ENCODE data around the gene LRRC37B.
"Not testable (repeated sequence)": the region's sequence is repeated elsewhere in the genome, so short reads cannot be mapped to it uniquely, and the experiment has no call there.

DNA sequence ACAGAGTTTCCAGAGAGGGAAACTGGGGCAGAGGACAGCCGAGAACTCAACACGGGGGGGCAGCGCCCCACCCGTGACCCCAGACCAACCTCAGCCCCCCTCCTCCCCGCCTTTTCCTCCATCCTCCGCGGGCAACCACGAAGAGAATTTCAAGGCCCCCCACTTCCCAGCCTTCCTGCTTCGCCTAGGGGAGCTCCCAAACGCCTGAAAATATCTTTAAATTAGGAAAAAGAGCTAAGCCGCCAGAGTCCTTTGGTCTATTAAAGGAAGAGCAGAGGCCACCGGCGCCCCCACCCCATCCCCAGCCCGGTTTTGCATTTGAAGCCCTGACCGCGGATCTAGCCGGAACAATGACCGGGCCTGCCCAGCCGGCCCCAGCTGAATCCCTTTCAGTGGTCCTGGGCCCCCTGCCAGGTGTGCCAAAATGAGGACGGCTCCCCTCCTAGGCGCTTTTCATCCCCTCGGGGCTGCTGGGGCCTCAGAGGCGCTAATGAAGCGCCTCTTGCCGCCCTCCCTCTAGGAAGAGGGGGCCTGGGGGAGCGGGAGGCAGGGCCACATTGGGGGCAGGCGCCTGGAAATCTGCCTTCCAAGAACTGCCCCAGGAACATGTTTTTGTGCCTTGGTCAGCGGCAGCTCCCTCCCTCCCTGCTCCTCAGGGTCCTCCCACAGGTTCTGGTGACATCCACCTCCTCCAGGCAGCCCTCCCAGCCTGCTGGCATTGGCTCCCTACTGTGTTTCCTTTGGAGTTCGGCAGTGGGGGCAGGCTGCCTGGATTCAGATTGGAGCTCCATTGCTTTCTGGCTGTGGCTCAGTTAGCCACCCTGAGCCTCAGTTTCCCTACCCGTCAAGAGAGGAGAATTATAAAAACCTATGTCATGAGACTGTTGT is 78.0 kb downstream of the LRRC37B start:
- TF ChIP-seq, protein P1, sequence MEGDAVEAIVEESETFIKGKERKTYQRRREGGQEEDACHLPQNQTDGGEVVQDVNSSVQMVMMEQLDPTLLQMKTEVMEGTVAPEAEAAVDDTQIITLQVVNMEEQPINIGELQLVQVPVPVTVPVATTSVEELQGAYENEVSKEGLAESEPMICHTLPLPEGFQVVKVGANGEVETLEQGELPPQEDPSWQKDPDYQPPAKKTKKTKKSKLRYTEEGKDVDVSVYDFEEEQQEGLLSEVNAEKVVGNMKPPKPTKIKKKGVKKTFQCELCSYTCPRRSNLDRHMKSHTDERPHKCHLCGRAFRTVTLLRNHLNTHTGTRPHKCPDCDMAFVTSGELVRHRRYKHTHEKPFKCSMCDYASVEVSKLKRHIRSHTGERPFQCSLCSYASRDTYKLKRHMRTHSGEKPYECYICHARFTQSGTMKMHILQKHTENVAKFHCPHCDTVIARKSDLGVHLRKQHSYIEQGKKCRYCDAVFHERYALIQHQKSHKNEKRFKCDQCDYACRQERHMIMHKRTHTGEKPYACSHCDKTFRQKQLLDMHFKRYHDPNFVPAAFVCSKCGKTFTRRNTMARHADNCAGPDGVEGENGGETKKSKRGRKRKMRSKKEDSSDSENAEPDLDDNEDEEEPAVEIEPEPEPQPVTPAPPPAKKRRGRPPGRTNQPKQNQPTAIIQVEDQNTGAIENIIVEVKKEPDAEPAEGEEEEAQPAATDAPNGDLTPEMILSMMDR (IDR thresholded peaks at IDR 0.05), result not testable (repeated sequence)
- not testable (repeated sequence) for TF ChIP-seq POLR2A (IDR thresholded peaks at IDR 0.05)
